ENCODE data around the gene NCOA3.

NCOA3 gene

DNA sequence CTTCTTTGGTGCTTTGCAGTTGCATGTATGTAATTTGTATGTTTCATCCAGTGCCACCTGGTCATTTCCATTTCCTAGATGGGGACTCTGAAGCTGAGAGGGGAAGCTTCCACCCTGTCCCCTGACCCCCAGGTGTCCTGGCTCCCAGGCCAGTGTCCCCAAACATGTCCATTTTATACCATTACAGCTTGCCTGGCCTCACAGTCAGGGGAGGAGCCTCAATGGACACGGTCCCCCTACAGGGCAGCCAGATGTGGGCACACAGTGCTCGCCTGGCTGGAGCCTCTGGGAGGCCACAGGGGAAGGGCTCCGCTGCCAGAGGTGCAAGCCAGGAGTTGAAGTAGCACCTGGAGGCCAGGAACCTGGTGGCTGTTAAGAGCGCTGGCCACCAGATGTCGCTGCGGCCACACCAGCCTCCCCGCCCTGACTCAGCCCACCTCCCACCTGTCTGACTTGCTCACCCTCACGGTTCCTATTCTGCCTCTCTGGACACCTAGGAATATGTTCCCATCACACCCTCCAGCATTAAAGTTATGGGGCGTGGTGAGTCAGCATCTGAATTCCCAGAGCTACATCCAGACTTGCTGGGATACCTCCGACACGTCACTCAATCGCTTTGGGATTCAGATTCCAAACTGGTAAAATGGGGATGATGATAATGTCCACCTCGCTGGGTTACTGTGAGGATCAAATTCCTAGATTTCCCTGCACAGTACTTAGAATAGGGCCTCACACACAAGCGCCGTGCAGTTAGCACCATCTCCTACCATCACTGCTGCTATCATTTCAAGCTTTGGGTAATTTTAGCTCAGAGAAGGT, 176.2 kb downstream of the NCOA3 start:
- DNase-seq (ENCODE audit: low read depth in 3 of 3, low spot score in 1 of 3): peak in 2 of 3 donors; percentile 13 to 56

DNA sequence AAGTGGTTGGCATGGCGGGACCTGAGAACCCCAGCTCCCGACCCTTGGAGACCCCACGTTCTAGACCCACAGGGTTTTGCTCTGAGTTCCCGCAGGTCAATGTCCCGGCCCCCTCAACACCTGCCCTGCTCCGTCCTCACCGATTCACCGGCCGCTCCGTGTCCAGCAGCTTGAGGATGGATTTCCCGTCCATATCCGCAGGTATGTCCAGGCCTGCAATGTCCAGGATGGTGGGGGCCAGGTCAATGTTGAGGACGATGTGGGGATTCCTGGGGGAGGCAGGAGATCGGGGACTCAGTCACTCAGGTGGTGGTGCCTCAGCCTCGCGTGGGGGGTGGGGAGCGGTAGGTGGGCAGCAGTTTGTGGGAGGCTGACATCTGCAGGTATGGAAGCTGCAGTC, 176.8 kb downstream of the NCOA3 start:
- no peak for DNase-seq (ENCODE audit: low read depth in 3 of 3, low spot score in 1 of 3)

DNA sequence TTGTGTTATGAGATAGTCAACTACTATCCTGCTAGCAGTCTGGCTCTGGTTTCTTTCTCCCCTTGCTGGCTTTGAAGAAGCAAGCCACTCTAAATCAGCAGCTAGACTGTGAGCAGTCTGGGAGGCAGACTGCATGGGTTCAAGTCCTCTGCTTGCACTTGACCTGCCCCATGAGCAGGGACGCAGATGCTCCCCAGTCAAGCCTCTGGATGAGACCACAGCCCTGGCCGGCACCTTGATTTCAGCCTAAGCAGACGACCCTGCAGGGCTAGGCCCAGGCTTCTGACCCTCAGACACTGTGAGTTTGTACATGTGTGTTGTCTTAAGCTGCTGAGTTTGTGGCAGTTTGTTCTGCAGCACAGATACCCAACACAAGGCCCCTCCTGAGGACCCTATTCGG, 177.8 kb downstream of the NCOA3 start:
- no peak for DNase-seq (ENCODE audit: low read depth in 3 of 3, low spot score in 1 of 3)

DNA sequence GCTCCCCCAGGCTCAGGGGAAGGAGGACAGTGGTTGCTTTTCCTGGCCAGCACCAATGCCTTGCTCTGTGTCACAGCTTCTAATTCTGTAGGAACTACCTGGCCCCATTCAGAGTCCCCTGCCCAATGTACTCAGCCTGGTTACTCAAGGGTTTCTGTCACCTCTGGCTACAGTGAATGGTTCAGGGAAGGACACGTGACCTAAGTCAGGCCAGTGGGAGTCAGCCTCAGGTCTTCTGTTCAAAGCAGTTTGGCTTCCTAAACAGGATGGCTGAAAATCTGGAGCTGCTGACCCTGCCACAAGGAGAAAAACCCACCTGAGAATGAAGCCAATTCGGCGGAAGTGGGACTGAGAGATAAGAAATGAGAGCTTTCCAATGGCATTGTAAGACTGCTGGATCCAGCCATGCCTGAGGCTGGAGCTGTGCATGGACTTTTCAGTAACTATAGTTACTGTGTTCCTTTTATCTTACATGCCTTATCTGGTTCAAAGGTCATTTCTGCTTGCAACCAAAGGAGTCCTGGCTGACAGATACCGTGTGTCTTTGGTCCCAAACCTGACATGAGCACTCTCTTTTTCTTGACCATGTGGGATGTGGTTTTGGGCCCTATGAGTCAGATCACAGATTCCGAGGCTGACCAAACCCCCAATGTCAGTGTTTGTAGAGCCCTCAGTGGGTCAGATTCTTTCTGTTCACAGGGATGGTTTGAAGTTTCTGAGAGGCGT, 179.3 kb downstream of the NCOA3 start:
- DNase-seq (ENCODE audit: low read depth in 3 of 3, low spot score in 1 of 3): no peak

DNA sequence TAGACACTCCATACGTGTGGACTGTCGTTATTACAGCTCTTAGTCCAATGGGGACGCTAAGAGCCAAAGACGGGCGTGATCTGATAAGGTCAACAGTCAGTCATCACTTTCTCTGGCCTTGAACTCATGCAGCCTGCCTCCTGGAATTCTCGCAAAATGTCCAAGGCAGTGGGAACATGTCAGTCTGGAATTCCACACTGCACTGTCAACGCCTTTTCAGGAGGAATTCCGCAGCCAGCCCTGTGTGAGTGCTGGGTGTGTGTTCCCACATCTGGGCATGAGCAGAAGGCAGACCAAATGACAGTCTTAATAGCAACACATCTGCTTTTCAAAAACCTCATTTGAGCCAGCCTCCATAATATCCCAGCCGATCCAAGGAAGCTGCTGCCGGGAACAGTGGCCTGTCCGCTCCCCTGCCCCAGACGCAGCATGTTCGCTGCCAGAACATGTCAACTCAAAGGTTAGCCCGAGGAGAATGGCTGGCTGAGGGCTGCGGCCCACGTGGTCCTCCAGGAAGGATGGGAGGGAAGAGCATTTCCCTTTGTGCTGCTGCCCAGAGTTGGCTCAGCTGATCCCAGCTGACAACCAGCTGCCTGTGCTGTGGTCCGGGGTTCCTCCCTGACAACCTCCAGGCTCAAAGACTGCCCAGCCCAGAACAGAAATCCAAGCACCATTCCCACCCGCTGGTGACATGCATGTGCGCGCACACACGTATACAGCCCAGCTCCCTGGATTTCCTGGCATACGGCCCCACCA, 180.5 kb downstream of the NCOA3 start:
- DNase-seq (ENCODE audit: low read depth in 3 of 3, low spot score in 1 of 3): no peak

DNA sequence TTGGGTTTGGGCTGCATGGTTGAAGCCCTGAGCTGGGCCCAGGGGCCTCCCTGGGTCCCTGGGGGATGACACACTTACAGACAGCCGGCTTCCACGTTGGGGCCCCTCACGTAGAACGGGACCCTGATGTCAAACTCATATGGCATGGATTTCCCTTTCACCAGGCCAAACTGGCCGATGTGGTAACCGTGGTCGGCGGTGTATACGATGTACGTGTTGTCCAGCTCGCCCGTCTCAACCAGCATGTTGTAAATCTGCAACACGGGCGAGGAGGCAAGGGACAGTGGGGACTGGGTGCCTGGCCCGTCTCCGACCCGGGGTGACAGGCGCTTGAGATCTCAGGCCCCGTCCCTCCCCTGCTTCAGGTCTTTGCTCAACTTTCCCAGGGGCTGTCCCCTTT, 181.2 kb downstream of the NCOA3 start:
- DNase-seq (ENCODE audit: low read depth in 3 of 3, low spot score in 1 of 3): no peak

DNA sequence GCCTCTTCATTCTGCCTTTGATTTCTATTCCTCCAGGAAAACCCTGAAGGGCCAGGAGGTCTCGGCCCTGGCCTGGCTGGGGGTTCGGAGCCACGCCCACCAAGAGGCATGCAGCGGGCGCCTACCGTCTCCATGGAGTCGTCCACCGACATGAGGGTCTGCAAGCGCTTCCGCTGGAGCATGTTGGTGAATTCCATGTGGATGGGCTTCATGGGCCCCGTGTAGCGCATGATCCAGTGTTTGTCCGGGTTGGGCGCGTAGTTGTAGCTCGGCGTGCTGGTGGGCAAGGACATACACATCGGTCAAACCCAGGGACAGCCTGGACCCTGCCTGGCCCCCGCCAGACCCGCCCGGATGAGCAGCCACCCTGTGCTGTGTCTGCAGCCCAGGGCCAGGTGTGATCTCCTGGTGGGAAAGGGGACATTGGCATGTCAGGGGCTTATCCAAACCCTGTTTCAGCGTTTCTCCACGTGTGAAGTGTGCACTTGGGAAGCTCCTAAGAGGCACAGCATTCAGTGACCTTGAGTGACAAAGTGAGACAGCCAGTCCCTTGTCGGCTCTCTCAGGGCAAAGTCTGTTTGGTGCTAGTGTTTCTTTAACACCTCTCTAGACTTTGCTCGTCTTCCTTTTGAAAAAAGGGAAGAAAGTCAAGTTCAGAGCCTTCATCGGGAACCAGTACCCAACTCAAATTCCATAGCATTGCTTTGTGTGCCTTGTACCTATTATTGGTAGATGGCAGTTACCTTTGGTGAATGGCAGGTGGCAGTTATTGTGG, 182.8 kb downstream of the NCOA3 start:
- DNase-seq (ENCODE audit: low read depth in 3 of 3, low spot score in 1 of 3): no peak

DNA sequence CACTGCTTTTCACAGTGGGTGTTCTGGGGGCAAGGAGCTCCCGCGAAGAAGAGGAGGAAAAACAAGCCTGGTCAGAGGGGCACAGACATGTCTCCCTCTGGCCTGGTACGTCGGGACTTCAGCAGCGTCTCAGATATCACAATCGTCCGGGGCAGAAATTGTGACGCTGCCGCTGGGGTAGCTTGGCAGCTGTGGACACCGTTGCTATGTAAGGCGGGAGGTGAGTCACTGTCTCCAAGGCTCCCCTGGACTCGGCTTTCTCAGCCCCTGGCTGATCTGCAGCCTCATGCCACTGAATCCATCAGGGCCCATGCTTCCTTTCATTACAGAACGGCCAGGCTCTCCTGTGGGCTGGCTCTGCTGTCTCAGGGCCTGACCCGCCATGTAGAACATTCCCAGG, 184.9 kb downstream of the NCOA3 start:
- DNase-seq (ENCODE audit: low read depth in 3 of 3, low spot score in 1 of 3): no peak

DNA sequence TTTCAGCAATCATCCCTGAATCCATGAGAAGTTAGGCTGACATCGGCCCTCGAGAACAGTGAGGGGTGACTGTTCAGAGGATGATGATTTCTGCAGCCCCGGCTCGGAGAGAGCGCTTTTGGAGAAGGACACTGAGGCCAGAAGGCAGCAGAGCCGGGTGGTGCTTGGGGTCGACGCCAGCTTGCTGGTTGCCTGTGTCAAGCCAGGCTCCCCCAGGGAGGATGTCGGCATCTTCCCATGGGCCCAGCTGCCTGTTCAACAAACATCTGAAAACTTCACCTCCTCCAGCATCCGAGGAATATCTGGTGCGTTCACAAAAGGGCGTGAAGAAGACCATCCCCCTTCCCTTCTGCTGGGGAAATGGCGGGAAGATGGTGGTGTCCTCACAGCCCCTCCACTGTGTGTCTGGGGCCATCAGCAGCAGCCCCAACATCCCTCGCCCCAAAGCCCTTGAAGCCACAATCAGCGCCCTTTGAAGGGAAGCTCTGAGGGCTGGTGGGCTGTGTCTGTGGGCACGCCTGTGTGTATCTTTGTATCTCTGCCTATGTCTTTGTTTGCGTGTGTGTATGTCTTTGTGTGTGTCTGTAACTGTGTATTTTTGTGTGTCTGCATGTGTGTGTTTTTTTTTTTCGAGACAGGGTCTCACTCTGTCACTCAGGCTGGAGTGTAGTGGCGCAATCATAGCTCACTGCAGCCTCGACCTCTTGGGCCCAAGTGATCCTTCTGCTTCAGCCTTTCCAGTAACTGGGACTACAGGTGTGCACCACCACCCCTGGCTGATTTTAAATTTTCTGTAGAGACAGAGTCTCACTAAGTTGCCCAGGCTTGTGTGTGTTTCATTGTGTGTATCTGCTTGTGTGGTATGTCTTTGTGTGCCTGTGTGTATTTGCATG, 185.7 kb downstream of the NCOA3 start:
- DNase-seq (ENCODE audit: low read depth in 3 of 3, low spot score in 1 of 3): no peak

DNA sequence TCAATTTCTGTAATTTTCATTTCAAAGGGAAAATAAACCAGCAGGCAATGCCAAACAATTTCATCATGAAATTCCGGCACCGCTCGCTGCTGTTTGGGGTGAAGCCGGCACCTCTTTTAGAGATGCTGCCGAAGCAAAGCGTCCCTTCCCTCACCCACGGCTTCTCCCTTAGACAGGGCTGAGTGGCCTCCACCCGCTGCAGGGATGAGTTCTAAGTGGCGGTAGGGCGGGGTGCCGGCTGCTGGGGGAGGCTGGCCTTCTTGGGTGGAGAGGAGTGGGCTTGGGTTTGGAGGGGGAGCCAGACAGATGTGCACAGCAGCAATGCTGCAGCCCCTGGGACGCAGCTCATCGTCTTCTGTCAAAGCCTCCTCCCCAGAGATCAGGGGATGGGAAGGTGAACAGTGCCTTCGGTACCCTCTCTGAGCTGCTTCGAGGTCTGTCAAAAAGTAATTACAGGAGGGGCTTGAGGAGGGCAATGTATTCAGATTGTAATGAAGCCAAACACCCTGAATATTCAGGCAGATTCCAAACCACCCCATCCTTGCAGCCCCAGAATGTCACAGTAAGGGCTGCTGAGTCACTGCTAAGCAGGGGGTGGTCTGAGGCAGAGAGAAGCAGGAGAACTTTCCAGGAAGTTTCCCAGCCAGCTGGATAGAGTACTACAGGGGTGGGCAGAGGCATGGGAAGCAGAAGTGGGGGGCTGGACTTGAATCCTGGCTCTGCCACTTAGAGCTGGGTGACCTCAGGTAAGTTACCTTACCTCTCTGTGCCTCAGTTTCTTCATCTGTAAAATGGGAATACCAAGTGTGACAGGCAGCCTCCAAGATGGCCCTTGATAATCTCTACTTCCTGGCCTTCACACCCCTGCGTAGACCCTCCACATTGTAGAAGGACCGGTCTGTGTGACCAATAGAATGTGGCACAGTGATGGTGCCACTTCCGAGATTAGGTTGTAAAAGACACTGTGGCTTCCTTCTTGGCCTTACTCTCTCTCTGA, 187.0 kb downstream of the NCOA3 start:
- DNase-seq (ENCODE audit: low read depth in 3 of 3, low spot score in 1 of 3): no peak

DNA sequence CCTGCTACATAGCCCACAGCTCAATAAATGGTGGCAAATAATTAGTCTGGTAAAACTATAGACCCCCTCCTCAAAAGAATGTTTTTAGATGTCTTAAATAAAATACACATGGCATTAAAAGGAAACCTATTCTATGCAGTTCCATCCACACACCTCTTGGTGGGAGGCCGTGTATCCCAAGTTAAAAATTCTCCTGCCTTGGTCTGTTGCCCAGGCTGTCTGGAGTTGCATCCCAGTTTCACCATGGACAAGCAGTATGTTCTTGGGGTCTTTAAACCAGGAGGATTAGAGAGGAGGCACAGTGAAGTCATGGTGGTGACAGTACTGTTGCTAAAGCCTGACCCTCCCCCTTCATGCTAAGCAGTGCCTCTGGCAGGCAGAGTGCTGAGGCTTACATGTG, 188.0 kb downstream of the NCOA3 start:
- DNase-seq (ENCODE audit: low read depth in 3 of 3, low spot score in 1 of 3): no peak

DNA sequence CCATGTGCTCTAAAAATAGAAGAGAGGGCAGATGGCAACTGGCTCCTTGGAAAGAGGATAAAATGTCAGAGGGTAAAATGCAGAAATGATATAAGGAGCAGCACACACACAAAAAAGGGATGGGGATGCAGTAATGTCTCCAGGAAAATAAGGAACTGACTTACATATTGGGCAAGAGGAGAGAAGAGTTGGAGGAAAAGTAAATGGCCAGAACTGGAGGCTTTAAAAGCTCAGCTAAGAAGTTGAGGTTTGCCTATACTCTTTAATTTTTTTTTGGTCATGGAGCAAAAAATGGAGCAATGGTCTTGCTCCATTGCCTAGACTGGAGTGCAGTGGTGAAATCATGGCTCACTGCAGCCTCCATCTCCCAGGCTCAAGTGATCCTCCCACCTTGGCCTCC, 189.9 kb downstream of the NCOA3 start:
- DNase-seq (ENCODE audit: low read depth in 3 of 3, low spot score in 1 of 3): no peak

DNA sequence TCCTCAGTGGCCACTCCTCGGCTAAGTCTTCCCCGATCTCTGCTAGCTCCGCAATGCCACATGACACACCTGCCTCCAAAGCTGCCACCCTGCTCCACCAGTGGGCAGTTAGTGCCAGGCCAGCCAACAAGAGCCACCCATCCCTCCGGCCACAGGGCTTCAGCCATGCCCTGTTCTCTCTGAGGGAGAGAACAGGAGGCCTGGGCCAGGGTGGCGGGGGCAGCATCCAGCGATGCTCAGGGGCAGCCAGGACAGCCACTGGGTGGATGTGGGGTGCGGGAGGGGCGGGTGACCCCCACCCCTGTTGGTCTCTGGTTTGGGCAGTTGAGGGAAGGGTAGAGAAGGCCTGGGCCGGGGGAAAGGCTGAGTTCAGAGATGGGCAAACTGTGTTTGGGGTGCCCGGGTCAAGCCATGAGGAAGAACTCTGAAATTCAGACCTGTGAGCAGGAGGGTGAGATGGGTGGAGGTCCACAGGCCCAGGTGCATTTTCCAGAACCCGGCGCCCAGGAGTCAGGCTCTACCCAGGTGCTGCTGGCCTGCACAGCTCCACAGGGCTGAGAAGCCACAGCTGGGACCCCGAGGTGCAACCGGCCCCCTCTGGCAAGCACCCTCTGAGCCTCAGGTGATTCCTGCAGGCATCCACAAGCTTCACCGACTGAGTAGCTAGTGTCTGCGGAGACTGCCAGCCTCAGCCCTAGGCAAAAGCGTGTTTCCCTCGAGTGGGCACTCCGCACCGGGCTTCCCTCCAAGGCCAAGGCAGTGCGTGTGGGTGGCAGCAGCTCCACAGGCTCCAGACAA, 192.5 kb downstream of the NCOA3 start:
- no peak for DNase-seq (ENCODE audit: low read depth in 3 of 3, low spot score in 1 of 3)

DNA sequence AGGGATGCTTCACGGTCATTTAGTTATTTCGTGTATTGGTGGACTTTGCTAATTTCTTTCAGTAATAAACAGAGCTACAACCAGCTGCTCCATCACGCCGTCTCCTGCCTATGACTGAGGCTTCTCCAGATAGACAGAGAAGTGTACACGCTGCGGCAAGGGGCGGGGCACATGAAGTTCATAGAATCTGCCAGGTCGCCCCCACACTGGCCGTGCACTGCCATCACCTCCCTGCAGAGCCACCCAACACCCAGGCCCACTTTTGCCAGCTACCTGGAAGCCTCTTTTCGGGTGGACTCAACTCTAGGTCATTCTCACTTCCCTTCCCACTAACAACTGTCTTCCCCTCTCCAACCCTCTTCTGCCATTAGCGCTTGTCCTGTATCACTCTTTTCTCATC, 195.2 kb downstream of the NCOA3 start:
- no peak for DNase-seq (ENCODE audit: low read depth in 3 of 3, low spot score in 1 of 3)

DNA sequence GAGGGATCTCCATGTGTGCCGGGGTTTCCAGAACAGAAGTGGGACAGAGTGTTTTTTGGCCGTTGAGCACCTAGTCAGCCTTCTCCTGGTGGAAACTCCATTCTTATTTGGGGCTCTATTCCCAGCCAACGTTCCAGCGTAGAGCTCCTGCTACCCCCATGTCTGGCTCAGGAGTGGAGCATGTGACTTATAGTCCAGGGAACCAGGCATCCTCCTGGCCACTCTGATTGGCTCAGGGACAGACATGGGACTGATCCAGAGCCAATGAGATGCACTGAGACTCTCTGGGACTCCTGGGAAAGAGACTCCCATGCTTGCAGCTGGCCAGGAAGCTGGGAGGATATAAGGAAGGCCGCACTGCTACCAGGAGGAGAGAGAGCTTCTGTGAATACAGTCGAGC, 196.5 kb downstream of the NCOA3 start:
- DNase-seq (ENCODE audit: low read depth in 3 of 3, low spot score in 1 of 3): no peak

DNA sequence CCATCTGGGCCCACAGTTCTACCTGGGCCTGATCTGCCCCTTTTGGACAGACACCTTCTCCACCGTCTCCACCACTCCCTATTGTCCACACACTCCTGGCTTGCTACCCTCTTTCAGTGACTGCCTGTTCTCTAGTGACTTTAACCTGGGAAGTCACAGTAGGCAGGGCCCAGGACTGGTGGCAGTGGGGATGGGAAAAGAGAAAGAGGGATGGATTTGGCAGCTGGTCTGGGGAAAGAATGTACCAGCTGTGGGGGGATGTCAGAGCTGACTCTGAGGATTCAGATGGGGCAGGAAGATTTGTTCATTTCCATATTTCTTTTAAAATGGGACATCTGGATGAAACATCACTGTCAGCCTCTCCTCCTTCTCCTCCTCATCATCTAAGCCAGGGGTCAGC, 198.1 kb downstream of the NCOA3 start:
- no peak for DNase-seq (ENCODE audit: low read depth in 3 of 3, low spot score in 1 of 3)

DNA sequence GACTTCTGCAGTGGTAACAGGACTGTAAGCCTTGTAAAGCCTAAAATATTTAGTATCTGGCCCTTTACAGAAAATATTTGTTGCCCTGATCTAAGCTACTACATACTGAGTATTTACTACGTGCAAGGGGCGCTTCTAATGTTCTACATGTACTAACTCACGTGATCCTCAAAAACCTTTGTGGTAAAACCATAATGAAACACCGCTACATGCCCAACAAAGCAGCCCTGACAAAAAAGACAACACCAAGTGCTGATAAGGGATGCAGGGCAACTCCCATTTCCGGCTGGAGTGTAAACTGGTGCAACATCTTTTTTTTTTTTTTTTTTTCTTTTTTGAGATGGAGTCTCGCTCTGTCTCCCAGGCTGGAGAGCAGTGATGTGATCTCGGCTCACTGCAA, 198.6 kb downstream of the NCOA3 start:
- DNase-seq (ENCODE audit: low read depth in 3 of 3, low spot score in 1 of 3): no peak

DNA sequence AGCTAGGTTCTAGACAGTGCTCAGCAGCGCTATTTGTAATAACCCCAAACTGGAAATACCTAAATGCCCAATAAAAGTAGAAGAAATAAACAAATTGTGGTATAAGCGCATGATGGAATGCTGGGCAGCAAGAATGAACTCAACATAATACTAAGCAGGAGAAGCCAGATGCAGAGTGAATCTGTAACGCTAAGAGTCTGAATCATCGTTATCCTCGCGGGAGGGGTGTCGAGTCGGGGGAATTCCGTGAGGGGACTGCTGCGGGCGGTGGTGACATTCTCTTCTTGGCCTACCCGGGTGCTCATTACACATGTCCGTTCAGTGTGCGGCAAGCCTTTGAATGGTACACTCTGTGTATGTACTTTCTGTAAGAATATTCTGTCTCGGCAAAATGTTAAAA, 199.9 kb downstream of the NCOA3 start:
- DNase-seq (ENCODE audit: low read depth in 3 of 3, low spot score in 1 of 3): no peak
